Natural killer cell (primary cell): ENCODE measurements around the gene SLC35G2. TPM values are rescaled to one million over a fixed set of nuclear protein-coding genes. Genes with fewer than 3 reads are reported as not detected.

Source experiments
- ATAC-seq, 3 donors: fragments of 150-1000 bp in 2 of 3; fragments of 200-7000 bp in 1 of 3; cut with Tn5 transposase; 1 replicate in 1 of 3; 2 replicates in 2 of 3; pipeline ENCODE4 v1.10.0; 2021; ENCODE audit warnings: mild to moderate bottlenecking in 2 of 3, moderate library complexity in 2 of 3
- DNase-seq, 2 donors: peaks; one replicate each; pipeline versions ENCODE4 v3.0.0 to v3.0.0-alpha.2; 2013 to 2021; ENCODE audit warnings: mixed read lengths in 1 of 2
- H3K27ac ChIP-seq: one replicate; pipeline ENCODE4 v1.5.1; 2013; ENCODE audit warnings: mild to moderate bottlenecking, low read length
- H3K27me3 ChIP-seq: one replicate; pipeline ENCODE4 v1.6.1; 2013; ENCODE audit warnings: low read length; ENCODE audit not compliant: control insufficient read depth, insufficient read depth
- H3K36me3 ChIP-seq: one replicate; pipeline ENCODE4 v1.6.1; 2013; ENCODE audit warnings: low read length; ENCODE audit not compliant: control insufficient read depth, insufficient read depth
- H3K4me1 ChIP-seq: one replicate; pipeline ENCODE4 v1.6.1; 2013; ENCODE audit warnings: low read length; ENCODE audit not compliant: control insufficient read depth, insufficient read depth
- H3K4me3 ChIP-seq: one replicate; pipeline ENCODE4 v1.5.1; 2013; ENCODE audit warnings: low read length
- H3K9me3 ChIP-seq: one replicate; pipeline ENCODE4 v1.6.1; 2013; ENCODE audit warnings: low read length; ENCODE audit not compliant: control insufficient read depth, insufficient read depth
- H3K27ac Mint-ChIP-seq, 2 donors: one replicate each; pipeline ENCODE4 v1.8.0; 2022; ENCODE audit warnings: mild to moderate bottlenecking in 2 of 2, mixed read lengths in 2 of 2, moderate library complexity in 1 of 2
- H3K27me3 Mint-ChIP-seq, 2 donors: one replicate each; pipeline ENCODE4 v1.8.0; 2022; ENCODE audit warnings: low read depth in 2 of 2, mixed read lengths in 2 of 2
- H3K36me3 Mint-ChIP-seq: one replicate; pipeline ENCODE4 v1.8.0; 2022; ENCODE audit warnings: mixed read lengths
- H3K4me1 Mint-ChIP-seq, 2 donors: one replicate each; pipeline ENCODE4 v1.8.0; 2022; ENCODE audit warnings: mixed read lengths in 2 of 2
- H3K4me3 Mint-ChIP-seq: one replicate; pipeline ENCODE4 v1.8.0; 2022; ENCODE audit warnings: mild to moderate bottlenecking, moderate library complexity, mixed read lengths
- H3K9me3 Mint-ChIP-seq, 2 donors: one replicate each; pipeline ENCODE4 v1.8.0; 2022; ENCODE audit warnings: mixed read lengths in 2 of 2
- CTCF ChIP-seq: fragments of 200-600 bp; IDR thresholded peaks from one replicate; pipeline ENCODE4 v1.8.0; 2022; ENCODE audit warnings: antibody characterized with exemption
- WGBS: methylation state at CpG from one replicate; pipeline ENCODE4 v1.1.7; 2013; ENCODE audit warnings: missing lambda C conversion rate; ENCODE audit not compliant: insufficient coverage; 5-methylcytosine and 5-hydroxymethylcytosine counted together
- intact Hi-C: fragments of 100-400 bp; cut with micrococcal nuclease; formaldehyde crosslinking; loops from one replicate; pipeline ENCODE4 v1.14.2; 2022
- total RNA-seq, 4 donors: library from RNA; stranded (reverse); fragments of 120-200 nt in 1 of 4; gene quantifications; one replicate each; pipeline versions ENCODE4 v1.2.3 to v1.2.4, GENCODE V29; 2013 to 2022

Gene SLC35G2
- total RNA-seq, 3 donors from 2014 or later (not counting 1 experiment from before 2014, with no cell fraction given) = 0.33 TPM; not detected in 2

DNA sequence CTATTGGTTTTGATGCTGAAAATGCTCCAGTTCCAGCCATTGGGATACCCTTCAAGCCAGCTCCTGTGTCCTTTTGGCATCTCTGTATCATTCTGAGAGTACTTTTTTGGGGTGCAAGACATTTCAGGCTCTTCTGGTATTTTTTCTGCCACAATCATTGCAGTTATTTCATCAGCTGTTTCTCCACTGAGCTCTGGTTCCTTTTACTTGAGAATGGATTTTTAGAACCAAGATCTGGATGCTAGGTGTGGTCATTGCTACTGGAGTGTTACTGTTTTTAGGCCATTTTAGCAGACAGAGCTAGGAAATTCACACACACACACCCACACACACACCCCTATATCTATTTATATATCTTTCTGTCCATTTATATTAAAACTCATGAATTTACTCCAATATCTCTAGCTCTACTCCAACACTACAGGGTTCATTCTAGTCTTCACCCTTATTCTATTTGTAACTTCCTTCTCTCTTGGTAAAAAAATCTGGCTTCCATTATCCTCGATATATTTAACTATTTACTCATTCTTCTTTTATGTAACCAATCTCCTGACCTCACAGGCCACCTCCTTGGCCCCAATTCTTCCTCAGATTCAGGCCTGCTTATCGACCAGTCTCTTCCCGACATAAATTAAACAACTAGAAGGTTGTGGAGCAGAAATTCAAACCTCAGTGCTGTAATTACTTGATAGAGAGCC lies 17.0 kb downstream of the SLC35G2 start:
- no peaks in the 10 kb centered on the region for H3K4me1 ChIP-seq
- H3K27me3 Mint-ChIP-seq = peaks cover 0 to 4% of the 10 kb centered on the region in 2 donors
- H3K27ac Mint-ChIP-seq = peak overlapping the region in 1 of 2 donors; percentile 61
- H3K36me3 ChIP-seq = no peaks in the 10 kb centered on the region
- H3K4me3 Mint-ChIP-seq = no peak overlapping the region
- no peaks in the 10 kb centered on the region for H3K36me3 Mint-ChIP-seq
- no peaks in the 10 kb centered on the region for H3K9me3 Mint-ChIP-seq
- ATAC-seq (no peak), DNase-seq (no peak)
- intact Hi-C loops = no loop called here
- H3K9me3 ChIP-seq = no peaks in the 10 kb centered on the region
- WGBS = 71% methylated on average over 2 of the region's 3 CpGs
- no peak for TF ChIP-seq CTCF
- no peak overlapping the region for H3K4me3 ChIP-seq
- H3K27me3 ChIP-seq = no peaks in the 10 kb centered on the region
- peaks cover 6 to 16% of the 10 kb centered on the region in 2 donors for H3K4me1 Mint-ChIP-seq
- H3K27ac ChIP-seq = no peak overlapping the region

- Histone ChIP-seq H3K27ac (no peak overlapping the region), H3K36me3 (no peaks in the 10 kb centered on the region), H3K9me3 (no peaks in the 10 kb centered on the region), H3K4me3 (no peak overlapping the region), H3K27me3 (no peaks in the 10 kb centered on the region), H3K4me1 (no peaks in the 10 kb centered on the region)
- Mint-ChIP-seq H3K27ac (peak overlapping the region in 1 of 2 donors; percentile 27), H3K9me3 (no peaks in the 10 kb centered on the region), H3K4me1 (peaks cover 6 to 16% of the 10 kb centered on the region in 2 donors), H3K27me3 (no peaks in the 10 kb centered on the region), H3K36me3 (no peaks in the 10 kb centered on the region), H3K4me3 (no peak overlapping the region)
- TF ChIP-seq CTCF = no peak
- DNase-seq (no peak), ATAC-seq (no peak)
- intact Hi-C loops = no loop called here
Measured at GRCh38 chr3:136836511-136837156, 17.7 kb downstream of the SLC35G2 start.

DNA sequence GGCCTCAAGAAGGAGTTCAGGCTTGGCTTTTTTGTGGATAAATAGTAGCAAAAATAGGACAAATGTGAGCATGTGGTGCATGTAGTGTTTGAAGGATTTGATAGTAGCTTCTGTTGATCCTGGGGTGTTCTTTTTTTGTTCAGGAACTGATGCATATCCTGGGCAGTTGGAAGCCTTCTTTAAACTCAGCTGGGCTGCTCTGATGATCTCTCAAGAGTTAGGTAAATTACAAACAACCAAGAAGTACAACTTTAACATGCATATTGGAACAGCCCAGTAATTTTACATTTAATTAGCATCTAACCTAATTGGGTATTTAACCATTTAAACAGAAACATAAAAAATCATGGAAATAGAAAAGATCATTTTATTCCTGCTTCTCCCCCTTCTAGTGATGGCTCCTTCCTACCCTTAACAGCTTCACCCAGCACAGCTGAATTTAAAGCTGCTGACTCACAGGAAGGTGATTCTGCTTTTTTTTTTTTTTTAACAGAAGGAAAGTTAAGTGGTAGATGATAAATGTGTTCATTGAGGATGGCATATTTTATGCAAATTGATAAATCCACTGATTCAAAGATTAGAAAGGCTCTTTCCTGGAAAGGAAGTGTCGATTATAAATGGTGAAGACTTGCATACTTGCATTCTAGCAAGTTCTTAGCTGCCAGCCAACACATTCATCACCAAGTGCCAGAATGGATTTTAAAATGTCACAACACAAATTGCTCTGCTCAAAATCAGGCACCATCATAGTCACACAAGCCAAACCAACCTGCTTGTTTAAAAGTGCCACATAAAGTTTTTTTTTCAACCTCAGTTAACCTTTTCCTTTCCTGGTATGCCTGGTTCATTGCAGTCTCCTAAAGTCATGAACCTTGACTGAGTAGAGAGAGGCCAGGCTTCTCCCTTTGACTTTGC lies 20.0 kb downstream of the SLC35G2 start:
- no peak for DNase-seq
- ATAC-seq = no peak
- Mint-ChIP-seq H3K27me3 (no peaks in the 10 kb centered on the region), H3K36me3 (peaks cover 6% of the 10 kb centered on the region), H3K9me3 (no peaks in the 10 kb centered on the region), H3K4me1 (peaks cover 6 to 16% of the 10 kb centered on the region in 2 donors), H3K4me3 (no peak overlapping the region), H3K27ac (peak overlapping the region; percentile 19 to 23)
- Histone ChIP-seq H3K4me1 (no peaks in the 10 kb centered on the region), H3K4me3 (no peak overlapping the region), H3K27ac (no peak overlapping the region), H3K9me3 (no peaks in the 10 kb centered on the region), H3K27me3 (no peaks in the 10 kb centered on the region), H3K36me3 (peaks cover 2% of the 10 kb centered on the region)
- WGBS = 29% methylated on average over 1 of the region's 1 CpG
- no peak for TF ChIP-seq CTCF
- intact Hi-C loops = no loop called here
